HEK293 (cell line): Measurements from ENCODE around the gene VOPP1.

Experiments
- CTCF ChIP-seq: fragments of 450-650 bp; formaldehyde crosslinking; IDR thresholded peaks from 2 replicates; pipeline ENCODE4 v1.5.1; 2016; ENCODE audit warnings: missing biosample characterization, missing genetic modification characterization
- ZBTB49 ChIP-seq: fragments of 450-650 bp; formaldehyde crosslinking; IDR thresholded peaks from 2 replicates; pipeline ENCODE4 v1.5.1; 2016; ENCODE audit warnings: missing biosample characterization, missing genetic modification characterization, low read depth
- ZFP41 ChIP-seq: fragments of 450-650 bp; formaldehyde crosslinking; IDR thresholded peaks from 2 replicates; pipeline ENCODE4 v1.5.1; 2016; ENCODE audit warnings: missing biosample characterization, missing genetic modification characterization, borderline replicate concordance
- ZNF121 ChIP-seq: fragments of 450-650 bp; formaldehyde crosslinking; IDR thresholded peaks from 2 replicates; pipeline ENCODE4 v1.5.1; 2016; ENCODE audit warnings: missing biosample characterization, missing genetic modification characterization
- ZNF26 ChIP-seq: fragments of 450-650 bp; formaldehyde crosslinking; IDR thresholded peaks from 2 replicates; pipeline ENCODE4 v1.5.1; 2016; ENCODE audit warnings: missing biosample characterization, missing genetic modification characterization
- ZNF274 ChIP-seq, 2 experiments: fragments of 200-500 bp in 1 of 2; fragments of 450-650 bp in 1 of 2; sonication (Bioruptor generic) in 1 of 2; formaldehyde crosslinking in 1 of 2; IDR thresholded peaks; 2 replicates each; pipeline versions ENCODE4 v1.5.1 to v1.6.1; 2014 to 2016; ENCODE audit warnings: borderline replicate concordance in 1 of 2, inconsistent platforms in 1 of 2, low read length in 1 of 2, missing biosample characterization in 1 of 2, missing genetic modification characterization in 1 of 2

- TF ChIP-seq CTCF (no peak), ZBTB49 (tag by site-specific recombination) (no peak), ZFP41 (no peak), ZNF121 (tag by site-specific recombination) (no peak), ZNF26 (tag by site-specific recombination) (no peak), ZNF274 (IDR thresholded peaks at IDR 0.05; ENCODE audit: low read length) (no peak), ZNF274 (tag by site-specific recombination; IDR thresholded peaks at IDR 0.05; ENCODE audit: borderline replicate concordance) (no peak)
Observed at GRCh38 chr7:55589905-55590304, 17.6 kb upstream of the VOPP1 start.
